ENCODE data around the gene TRPM3. TPM values are rescaled to one million over a fixed set of nuclear protein-coding genes. Genes with fewer than 3 reads are reported as not detected.

The TRPM3 gene
- total and polyA plus RNA-seq, 2 donors (not counting 1 experiment from before 2014, with no cell fraction given), result not detected

DNA sequence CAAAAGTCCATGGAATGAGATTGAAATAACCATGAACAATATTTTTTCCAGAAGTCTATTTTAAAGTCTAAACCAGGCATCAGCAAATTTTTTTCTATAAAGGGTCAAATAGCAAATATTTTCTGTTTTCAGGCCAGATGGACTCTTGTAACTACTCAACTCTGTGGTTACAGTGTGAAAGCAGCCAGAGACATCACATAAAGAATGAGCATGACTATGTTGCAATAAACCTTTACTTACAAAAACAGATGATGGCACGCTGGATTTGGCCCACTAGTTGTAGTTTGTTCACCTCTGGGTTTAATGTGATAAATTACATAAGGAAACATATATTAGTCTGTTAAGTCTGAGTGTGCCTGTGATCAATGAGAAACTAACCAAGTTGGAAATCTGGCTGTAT, 319.2 kb downstream of the TRPM3 start:
- ATAC-seq (ENCODE audit: low read depth) (no peak), DNase-seq (no peak)
- H2AFZ ChIP-seq (ENCODE audit: insufficient read depth, low read depth, low read length, poor library complexity, severe bottlenecking), result no peak overlapping the region
- intact Hi-C loops (cut with micrococcal nuclease), result no loop called here
- 0% methylated on average over 1 of the region's 1 CpG for WGBS (ENCODE audit: insufficient coverage)
- CTCF ChIA-PET, result no interaction called here
- H3K9me3 ChIP-seq (ENCODE audit: control extremely low read depth in 1 of 3, control insufficient read depth in 2 of 3, insufficient read depth in 1 of 3, low read length in 2 of 3), result no peaks in the 10 kb centered on the region
- no peaks in the 10 kb centered on the region for H4K20me1 ChIP-seq (ENCODE audit: control insufficient read depth, insufficient read depth, low read length, poor library complexity, severe bottlenecking)
- no peak overlapping the region for H3K9ac ChIP-seq (ENCODE audit: low read length)
- POLR2A ChIA-PET, result no interaction called here
- Mint-ChIP-seq H3K4me1 (no peaks in the 10 kb centered on the region), H3K9me3 (ENCODE audit: insufficient read depth) (no peaks in the 10 kb centered on the region), H3K27me3 (no peaks in the 10 kb centered on the region), H3K27ac (no peak overlapping the region), H3K4me3 (no peak overlapping the region)
- no peak for TF ChIP-seq EZH2 (IDR thresholded peaks at IDR 0.05; ENCODE audit: borderline replicate concordance, insufficient read depth, low read depth, low read length, poor library complexity, severe bottlenecking)
- TF ChIP-seq, protein P1, sequence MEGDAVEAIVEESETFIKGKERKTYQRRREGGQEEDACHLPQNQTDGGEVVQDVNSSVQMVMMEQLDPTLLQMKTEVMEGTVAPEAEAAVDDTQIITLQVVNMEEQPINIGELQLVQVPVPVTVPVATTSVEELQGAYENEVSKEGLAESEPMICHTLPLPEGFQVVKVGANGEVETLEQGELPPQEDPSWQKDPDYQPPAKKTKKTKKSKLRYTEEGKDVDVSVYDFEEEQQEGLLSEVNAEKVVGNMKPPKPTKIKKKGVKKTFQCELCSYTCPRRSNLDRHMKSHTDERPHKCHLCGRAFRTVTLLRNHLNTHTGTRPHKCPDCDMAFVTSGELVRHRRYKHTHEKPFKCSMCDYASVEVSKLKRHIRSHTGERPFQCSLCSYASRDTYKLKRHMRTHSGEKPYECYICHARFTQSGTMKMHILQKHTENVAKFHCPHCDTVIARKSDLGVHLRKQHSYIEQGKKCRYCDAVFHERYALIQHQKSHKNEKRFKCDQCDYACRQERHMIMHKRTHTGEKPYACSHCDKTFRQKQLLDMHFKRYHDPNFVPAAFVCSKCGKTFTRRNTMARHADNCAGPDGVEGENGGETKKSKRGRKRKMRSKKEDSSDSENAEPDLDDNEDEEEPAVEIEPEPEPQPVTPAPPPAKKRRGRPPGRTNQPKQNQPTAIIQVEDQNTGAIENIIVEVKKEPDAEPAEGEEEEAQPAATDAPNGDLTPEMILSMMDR (IDR thresholded peaks at IDR 0.05), result no peak
- H3K36me3 ChIP-seq (replicated peaks in 1 of 2; ENCODE audit: control extremely low read depth in 1 of 2, control insufficient read depth in 1 of 2, extremely low read depth in 1 of 2, insufficient read depth in 2 of 2, low read length in 1 of 2), result no peaks in the 10 kb centered on the region
- H3K79me2 ChIP-seq (ENCODE audit: control insufficient read depth, insufficient read depth, low read length), result no peaks in the 10 kb centered on the region
- no peak overlapping the region for H3K4me3 ChIP-seq (ENCODE audit: control extremely low read depth in 1 of 5, extremely low read depth in 1 of 5, insufficient read depth in 1 of 5, low read depth in 2 of 5, low read length in 4 of 5)
- H3K27me3 ChIP-seq (replicated peaks in 1 of 4; ENCODE audit: control extremely low read depth in 1 of 4, control insufficient read depth in 3 of 4, insufficient read depth in 4 of 4, low read length in 3 of 4), result no peaks in the 10 kb centered on the region
- H3K27ac ChIP-seq (ENCODE audit: low read length in 2 of 2), result no peak overlapping the region
- no peaks in the 10 kb centered on the region for H3K4me1 ChIP-seq (ENCODE audit: control insufficient read depth in 2 of 2, insufficient read depth in 2 of 2, low read length in 2 of 2)
- no peak overlapping the region for H3K4me2 ChIP-seq (replicated peaks; ENCODE audit: low read depth, low read length, poor library complexity, severe bottlenecking)

DNA sequence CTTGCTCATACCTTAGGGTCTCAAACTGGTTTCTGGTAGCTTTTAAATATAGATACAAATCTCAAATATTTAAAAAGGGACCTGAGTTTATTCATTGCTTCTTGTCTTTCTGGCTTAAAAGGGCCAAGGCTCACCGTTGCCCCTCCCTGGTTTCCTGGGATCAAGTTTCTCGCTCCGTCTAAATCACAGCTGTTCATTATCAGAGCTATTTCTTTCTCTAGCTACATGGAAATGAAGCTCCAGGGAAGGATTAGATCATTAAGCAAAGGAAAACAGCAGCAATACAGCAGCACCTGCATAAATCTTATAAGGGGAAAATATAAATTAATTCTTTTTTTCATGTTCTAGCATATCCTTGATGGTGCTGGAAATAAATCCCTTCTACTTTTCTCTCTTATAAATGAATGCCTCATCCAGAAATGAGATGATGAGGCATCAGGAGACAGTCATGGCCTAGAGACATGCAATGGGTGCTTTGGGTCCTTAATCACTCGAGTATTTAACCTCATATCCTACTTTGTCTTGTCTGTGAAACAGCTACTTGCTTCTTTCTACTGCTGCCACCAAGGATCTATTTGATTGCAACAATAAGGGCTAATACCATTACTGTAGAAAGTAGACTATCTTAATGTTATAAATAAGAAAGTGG, 320.1 kb downstream of the TRPM3 start:
- Mint-ChIP-seq H3K27ac (no peak overlapping the region), H3K9me3 (ENCODE audit: insufficient read depth) (no peaks in the 10 kb centered on the region), H3K27me3 (no peaks in the 10 kb centered on the region), H3K4me1 (no peaks in the 10 kb centered on the region), H3K4me3 (no peak overlapping the region)
- intact Hi-C loops (cut with micrococcal nuclease), result no loop called here
- WGBS (ENCODE audit: insufficient coverage), result no CpG with 5 or more reads among the region's 4 CpGs
- Histone ChIP-seq H3K9me3 (ENCODE audit: control extremely low read depth in 1 of 3, control insufficient read depth in 2 of 3, insufficient read depth in 1 of 3, low read length in 2 of 3) (no peaks in the 10 kb centered on the region), H2AFZ (ENCODE audit: insufficient read depth, low read depth, low read length, poor library complexity, severe bottlenecking) (no peak overlapping the region), H3K9ac (ENCODE audit: low read length) (no peak overlapping the region), H3K79me2 (ENCODE audit: control insufficient read depth, insufficient read depth, low read length) (no peaks in the 10 kb centered on the region), H3K36me3 (replicated peaks in 1 of 2; ENCODE audit: control extremely low read depth in 1 of 2, control insufficient read depth in 1 of 2, extremely low read depth in 1 of 2, insufficient read depth in 2 of 2, low read length in 1 of 2) (no peaks in the 10 kb centered on the region), H3K4me2 (replicated peaks; ENCODE audit: low read depth, low read length, poor library complexity, severe bottlenecking) (no peak overlapping the region), H3K4me1 (ENCODE audit: control insufficient read depth in 2 of 2, insufficient read depth in 2 of 2, low read length in 2 of 2) (no peaks in the 10 kb centered on the region), H3K4me3 (ENCODE audit: control extremely low read depth in 1 of 5, extremely low read depth in 1 of 5, insufficient read depth in 1 of 5, low read depth in 2 of 5, low read length in 4 of 5) (no peak overlapping the region), H3K27ac (ENCODE audit: low read length in 2 of 2) (no peak overlapping the region), H3K27me3 (replicated peaks in 1 of 4; ENCODE audit: control extremely low read depth in 1 of 4, control insufficient read depth in 3 of 4, insufficient read depth in 4 of 4, low read length in 3 of 4) (no peaks in the 10 kb centered on the region), H4K20me1 (ENCODE audit: control insufficient read depth, insufficient read depth, low read length, poor library complexity, severe bottlenecking) (no peaks in the 10 kb centered on the region)
- POLR2A ChIA-PET, result no interaction called here
- no peak for TF ChIP-seq EZH2 (IDR thresholded peaks at IDR 0.05; ENCODE audit: borderline replicate concordance, insufficient read depth, low read depth, low read length, poor library complexity, severe bottlenecking)
- TF ChIP-seq, protein P1 (IDR thresholded peaks at IDR 0.05), result no peak
- CTCF ChIA-PET, result no interaction called here
- DNase-seq (no peak), ATAC-seq (ENCODE audit: low read depth) (no peak)
